ENCODE data around the gene PCGF3.

PCGF3 gene

DNA sequence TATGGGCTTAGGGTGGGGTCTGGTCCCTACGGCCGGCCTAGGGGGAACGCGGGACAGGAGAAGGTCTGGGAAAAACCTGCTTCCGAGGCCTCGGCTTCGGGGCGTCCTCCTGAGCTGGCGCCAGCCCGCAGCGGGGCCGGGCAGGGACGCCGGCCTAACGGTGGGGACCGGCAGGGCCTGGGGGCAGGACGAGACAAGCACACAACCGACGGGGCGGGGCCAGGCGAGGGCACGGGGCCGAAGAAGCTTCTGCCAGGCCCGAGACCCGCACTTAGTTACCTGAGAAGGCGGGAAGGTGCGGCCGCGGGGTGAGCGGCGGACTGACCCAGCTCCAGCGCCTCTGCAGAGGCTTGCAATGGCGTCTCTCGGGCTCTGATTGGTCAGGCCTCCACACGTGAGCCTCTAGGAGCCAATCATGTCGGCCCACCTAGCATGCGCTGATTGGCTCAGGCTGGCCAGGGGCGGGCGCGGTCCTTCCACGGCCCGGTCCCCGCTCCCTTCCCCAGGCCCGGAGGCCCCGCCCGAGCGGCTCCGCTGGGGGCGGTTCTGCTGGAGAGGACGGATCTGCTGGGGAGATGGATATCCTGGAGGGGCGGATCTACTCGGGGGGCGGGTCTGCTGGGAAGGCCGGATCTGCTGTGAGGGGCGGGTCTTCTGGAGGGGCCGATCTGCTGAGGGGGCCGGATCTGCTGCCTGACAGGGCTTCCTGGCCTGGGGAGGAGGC, 76.0 kb downstream of the PCGF3 start:
- Histone ChIP-seq H3K9me3 (ENCODE audit: control insufficient read depth, low read length) (no peaks in the 10 kb centered on the region), H3K4me1 (peaks cover 8% of the 10 kb centered on the region), H3K27me3 (ENCODE audit: control insufficient read depth, insufficient read depth, low read length) (peaks cover 2% of the 10 kb centered on the region), H3K79me2 (peaks cover 38% of the 10 kb centered on the region), H2AFZ (peak overlapping the region; percentile 86), H3K27ac (peak overlapping the region; percentile 88), H3K36me3 (ENCODE audit: control insufficient read depth, insufficient read depth, low read length) (no peaks in the 10 kb centered on the region), H3K9ac (peak overlapping the region; percentile 76), H3K4me3 (ENCODE audit: low read depth, low read length) (peak overlapping the region; percentile 86), H3K4me2 (ENCODE audit: low read length) (peak overlapping the region; percentile 69)
- TF ChIP-seq, protein P1, sequence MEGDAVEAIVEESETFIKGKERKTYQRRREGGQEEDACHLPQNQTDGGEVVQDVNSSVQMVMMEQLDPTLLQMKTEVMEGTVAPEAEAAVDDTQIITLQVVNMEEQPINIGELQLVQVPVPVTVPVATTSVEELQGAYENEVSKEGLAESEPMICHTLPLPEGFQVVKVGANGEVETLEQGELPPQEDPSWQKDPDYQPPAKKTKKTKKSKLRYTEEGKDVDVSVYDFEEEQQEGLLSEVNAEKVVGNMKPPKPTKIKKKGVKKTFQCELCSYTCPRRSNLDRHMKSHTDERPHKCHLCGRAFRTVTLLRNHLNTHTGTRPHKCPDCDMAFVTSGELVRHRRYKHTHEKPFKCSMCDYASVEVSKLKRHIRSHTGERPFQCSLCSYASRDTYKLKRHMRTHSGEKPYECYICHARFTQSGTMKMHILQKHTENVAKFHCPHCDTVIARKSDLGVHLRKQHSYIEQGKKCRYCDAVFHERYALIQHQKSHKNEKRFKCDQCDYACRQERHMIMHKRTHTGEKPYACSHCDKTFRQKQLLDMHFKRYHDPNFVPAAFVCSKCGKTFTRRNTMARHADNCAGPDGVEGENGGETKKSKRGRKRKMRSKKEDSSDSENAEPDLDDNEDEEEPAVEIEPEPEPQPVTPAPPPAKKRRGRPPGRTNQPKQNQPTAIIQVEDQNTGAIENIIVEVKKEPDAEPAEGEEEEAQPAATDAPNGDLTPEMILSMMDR (IDR thresholded peaks at IDR 0.05): no peak

DNA sequence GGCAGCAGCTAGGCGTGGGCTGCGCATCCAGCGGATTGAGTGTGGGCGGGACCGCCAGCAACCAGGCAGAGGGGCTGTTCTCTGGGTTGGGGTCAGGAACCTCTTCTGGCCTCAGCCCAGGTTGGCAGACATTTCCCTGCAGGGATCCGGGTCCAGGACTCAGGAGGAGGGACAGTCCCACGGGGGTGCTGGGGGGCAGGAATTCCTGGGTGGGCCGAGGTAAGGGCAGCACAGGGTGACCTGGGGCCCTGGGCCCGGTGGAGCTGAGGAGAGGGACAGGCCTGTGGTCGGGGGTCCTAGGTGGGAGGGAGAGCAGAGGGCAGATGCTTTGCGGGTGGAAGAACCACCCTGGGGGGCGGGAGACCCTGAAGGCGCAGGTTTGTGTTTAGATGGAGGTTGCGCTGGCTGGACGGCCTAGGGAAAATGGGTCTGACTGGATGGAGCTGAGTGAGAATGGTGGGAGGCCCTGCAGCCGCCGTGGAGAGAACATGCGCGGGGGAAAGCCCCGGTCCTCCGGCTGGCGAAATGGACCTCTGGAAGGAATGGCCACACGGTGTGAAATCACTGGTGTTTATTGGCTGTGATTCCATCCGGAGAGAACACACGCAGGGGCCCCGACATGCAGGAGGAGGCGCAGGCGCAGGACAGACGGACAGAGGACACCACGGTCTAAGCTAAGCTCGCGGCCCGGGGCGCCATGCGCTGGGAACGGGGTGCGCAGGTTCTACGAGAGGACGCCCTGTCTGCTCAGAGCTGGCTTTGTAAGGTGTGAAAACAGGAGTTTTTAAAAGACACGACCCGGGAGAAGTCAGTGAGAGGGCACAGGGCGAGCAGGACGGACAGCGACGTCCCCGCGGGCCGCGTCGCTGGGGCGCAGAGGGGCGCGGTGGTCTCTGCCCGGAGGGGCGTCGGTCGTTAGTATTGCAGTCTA, 79.0 kb downstream of the PCGF3 start:
- Histone ChIP-seq H3K9ac (no peak overlapping the region), H3K4me1 (peaks cover 7% of the 10 kb centered on the region), H3K9me3 (ENCODE audit: control insufficient read depth, low read length) (no peaks in the 10 kb centered on the region), H3K27me3 (ENCODE audit: control insufficient read depth, insufficient read depth, low read length) (peaks cover 3% of the 10 kb centered on the region), H3K27ac (no peak overlapping the region), H2AFZ (no peak overlapping the region), H3K79me2 (peaks cover 17% of the 10 kb centered on the region), H3K4me3 (ENCODE audit: low read depth, low read length) (no peak overlapping the region), H3K4me2 (ENCODE audit: low read length) (no peak overlapping the region), H3K36me3 (ENCODE audit: control insufficient read depth, insufficient read depth, low read length) (no peaks in the 10 kb centered on the region)
- TF ChIP-seq, protein P1 (IDR thresholded peaks at IDR 0.05): no peak

DNA sequence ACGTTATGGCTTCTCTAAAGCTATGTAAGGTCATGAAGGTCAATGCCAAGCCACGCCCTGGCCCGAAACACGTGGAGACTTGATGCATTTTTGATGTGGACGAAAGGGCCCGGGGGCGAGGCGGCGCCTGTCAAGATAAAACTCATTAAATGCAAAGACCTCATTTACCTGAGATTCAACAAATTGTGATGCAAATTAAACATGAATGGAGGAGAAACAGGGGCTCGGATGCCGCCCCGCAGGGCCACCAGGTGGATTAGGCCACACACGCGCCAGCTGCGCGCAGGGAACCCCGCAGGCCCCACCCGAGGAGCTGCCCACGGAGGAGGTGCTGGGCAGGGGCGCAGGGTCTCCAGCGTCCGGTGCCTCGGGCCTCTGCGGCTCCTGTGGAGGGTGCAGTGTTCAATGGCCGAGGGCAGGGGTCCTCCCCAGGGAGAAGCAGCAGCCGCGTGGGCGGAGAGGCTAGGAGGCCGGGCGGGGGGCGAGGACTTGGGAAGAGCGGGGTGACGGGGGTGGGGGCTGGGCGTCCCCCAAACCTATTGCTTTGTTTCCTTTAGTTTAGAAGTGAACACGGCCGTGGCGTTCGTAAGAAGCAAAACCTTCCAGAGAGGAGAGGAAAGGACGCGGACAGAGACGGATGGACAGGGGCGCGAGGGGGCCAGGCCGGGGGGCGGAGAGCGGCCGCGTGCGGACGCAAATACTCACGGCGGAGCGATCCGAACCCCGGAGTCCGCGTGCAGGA, 79.9 kb downstream of the PCGF3 start:
- Histone ChIP-seq H3K9me3 (ENCODE audit: control insufficient read depth, low read length) (no peaks in the 10 kb centered on the region), H2AFZ (no peak overlapping the region), H3K9ac (no peak overlapping the region), H3K27ac (no peak overlapping the region), H3K4me3 (ENCODE audit: low read depth, low read length) (no peak overlapping the region), H3K4me1 (peaks cover 3% of the 10 kb centered on the region), H3K79me2 (peaks cover 10% of the 10 kb centered on the region), H3K36me3 (ENCODE audit: control insufficient read depth, insufficient read depth, low read length) (no peaks in the 10 kb centered on the region), H3K4me2 (ENCODE audit: low read length) (no peak overlapping the region), H3K27me3 (ENCODE audit: control insufficient read depth, insufficient read depth, low read length) (peaks cover 3% of the 10 kb centered on the region)
- TF ChIP-seq, protein P1 (IDR thresholded peaks at IDR 0.05): no peak

DNA sequence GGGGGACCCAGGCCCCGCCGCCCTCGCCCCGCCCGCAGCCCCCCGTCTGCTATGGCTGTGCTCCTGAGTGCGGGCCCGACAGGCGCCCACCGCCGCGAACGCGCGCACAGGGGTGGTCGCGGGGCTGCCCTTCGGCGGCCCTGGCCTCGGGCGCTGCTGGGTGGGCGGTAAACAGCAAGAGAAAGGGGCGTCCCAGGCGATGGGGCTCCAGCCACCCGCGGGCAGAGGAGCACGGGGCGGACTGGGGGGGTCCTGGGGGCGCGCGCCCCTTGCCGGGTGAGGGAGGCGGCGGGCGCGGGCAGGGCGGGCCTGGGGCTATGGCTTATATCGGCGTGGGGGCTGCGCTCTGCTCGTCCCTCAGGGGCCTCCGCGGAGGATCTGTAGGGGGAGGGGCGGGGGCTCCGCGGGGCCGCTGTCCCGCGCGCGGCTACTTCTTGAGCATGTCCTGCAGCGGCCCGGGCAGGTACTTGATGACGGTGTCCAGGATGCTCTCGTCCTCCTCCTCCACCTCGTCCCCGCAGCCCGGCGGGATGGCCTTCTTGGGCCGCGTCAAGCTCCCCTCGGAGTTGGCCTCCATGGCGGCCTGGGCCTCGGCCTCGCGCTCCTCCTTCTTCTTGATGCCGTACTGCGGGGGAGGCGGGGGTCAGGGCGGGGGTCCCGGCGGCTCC, 80.6 kb downstream of the PCGF3 start:
- Histone ChIP-seq H3K4me1 (peaks cover 3% of the 10 kb centered on the region), H3K27ac (no peak overlapping the region), H3K9ac (no peak overlapping the region), H2AFZ (no peak overlapping the region), H3K4me3 (ENCODE audit: low read depth, low read length) (no peak overlapping the region), H3K9me3 (ENCODE audit: control insufficient read depth, low read length) (no peaks in the 10 kb centered on the region), H3K27me3 (ENCODE audit: control insufficient read depth, insufficient read depth, low read length) (peaks cover 3% of the 10 kb centered on the region), H3K36me3 (ENCODE audit: control insufficient read depth, insufficient read depth, low read length) (no peaks in the 10 kb centered on the region), H3K4me2 (ENCODE audit: low read length) (peak overlapping the region; percentile 14), H3K79me2 (peaks cover 3% of the 10 kb centered on the region)
- TF ChIP-seq, protein P1 (IDR thresholded peaks at IDR 0.05): no peak
